ENCODE measurements around the gene ZNF524.

DNA sequence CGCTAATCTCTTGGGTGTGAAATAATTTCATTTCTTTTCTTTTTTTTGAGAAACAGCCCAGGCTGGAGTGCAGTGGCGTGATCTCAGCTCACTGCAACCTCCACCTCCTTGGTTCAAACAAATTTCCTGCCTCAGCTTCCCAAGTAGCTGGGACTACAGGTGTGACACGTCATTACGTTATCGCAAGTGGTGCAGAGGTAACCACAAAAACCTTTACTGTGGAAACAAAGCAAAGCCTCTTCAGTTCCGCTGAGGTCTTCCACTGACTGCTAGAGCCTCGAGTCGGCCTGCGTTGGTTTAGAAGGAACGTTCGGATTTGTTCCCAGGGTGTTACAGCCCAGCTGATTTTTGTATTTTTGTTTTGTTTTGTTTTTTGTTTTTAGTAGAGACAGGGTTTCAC lies 26.3 kb downstream of the ZNF524 start:
- no peak for TF ChIP-seq BHLHE40 (IDR thresholded peaks at IDR 0.05; ENCODE audit: borderline replicate concordance)
- TF ChIP-seq, protein P1, sequence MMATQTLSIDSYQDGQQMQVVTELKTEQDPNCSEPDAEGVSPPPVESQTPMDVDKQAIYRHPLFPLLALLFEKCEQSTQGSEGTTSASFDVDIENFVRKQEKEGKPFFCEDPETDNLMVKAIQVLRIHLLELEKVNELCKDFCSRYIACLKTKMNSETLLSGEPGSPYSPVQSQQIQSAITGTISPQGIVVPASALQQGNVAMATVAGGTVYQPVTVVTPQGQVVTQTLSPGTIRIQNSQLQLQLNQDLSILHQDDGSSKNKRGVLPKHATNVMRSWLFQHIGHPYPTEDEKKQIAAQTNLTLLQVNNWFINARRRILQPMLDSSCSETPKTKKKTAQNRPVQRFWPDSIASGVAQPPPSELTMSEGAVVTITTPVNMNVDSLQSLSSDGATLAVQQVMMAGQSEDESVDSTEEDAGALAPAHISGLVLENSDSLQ (IDR thresholded peaks at IDR 0.05) = no peak
- TF ChIP-seq SUZ12 (IDR thresholded peaks at IDR 0.05) = no peak
- TF ChIP-seq FOXM1 (IDR thresholded peaks at IDR 0.05; ENCODE audit: borderline replicate concordance) = no peak
- no peak for TF ChIP-seq NFRKB (IDR thresholded peaks at IDR 0.05)
- TF ChIP-seq FOXK2 (IDR thresholded peaks at IDR 0.05) = no peak
- TF ChIP-seq ZNF384 (IDR thresholded peaks at IDR 0.05) = no peak
- TF ChIP-seq ARNT (IDR thresholded peaks at IDR 0.05) = no peak
- no peak for TF ChIP-seq SP1 (IDR thresholded peaks at IDR 0.05)
- TF ChIP-seq ELF4 (IDR thresholded peaks at IDR 0.05) = no peak
- no peak for TF ChIP-seq CTBP1 (IDR thresholded peaks at IDR 0.05; ENCODE audit: borderline replicate concordance)
- no peak for TF ChIP-seq TARDBP (IDR thresholded peaks at IDR 0.05)
- no peak for TF ChIP-seq FOXA1 (IDR thresholded peaks at IDR 0.05)
- TF ChIP-seq HDGF (IDR thresholded peaks at IDR 0.05; ENCODE audit: borderline replicate concordance) = no peak

Measured in HEK293T (cell line).